Astrocyte of the hippocampus (primary cell): Measurements from ENCODE around the gene KRT80.

Experiments used
- DNase-seq: peaks from one replicate; pipeline ENCODE4 v3.0.0; 2011; ENCODE audit warnings: low read depth, low spot score

Gene KRT80

GRCh38 chr12:52211716-52212585 is 20.1 kb upstream of the KRT80 start:
- no peak for DNase-seq

GRCh38 chr12:52210925-52211650 is 19.3 kb upstream of the KRT80 start:
- no peak for DNase-seq

GRCh38 chr12:52210186-52210924 is 18.5 kb upstream of the KRT80 start:
- no peak for DNase-seq

- no peak for DNase-seq
Measured at GRCh38 chr12:52209321-52209720, 17.5 kb upstream of the KRT80 start.

GRCh38 chr12:52208424-52209165 is 16.8 kb upstream of the KRT80 start:
- no peak for DNase-seq

- DNase-seq: peak; percentile 58
Measured at GRCh38 chr12:52207895-52208294, 16.1 kb upstream of the KRT80 start.

GRCh38 chr12:52207106-52207505 is 15.3 kb upstream of the KRT80 start:
- no peak for DNase-seq

- no peak for DNase-seq
Measured at GRCh38 chr12:52206304-52207040, 14.7 kb upstream of the KRT80 start.

- DNase-seq: no peak
Measured at GRCh38 chr12:52205612-52206303, 13.9 kb upstream of the KRT80 start.

GRCh38 chr12:52204931-52205505 is 13.2 kb upstream of the KRT80 start:
- no peak for DNase-seq

GRCh38 chr12:52204095-52204930 is 12.5 kb upstream of the KRT80 start:
- DNase-seq: no peak

GRCh38 chr12:52203079-52203921 is 11.5 kb upstream of the KRT80 start:
- peak; percentile 74 for DNase-seq

GRCh38 chr12:52202361-52203078 is 10.7 kb upstream of the KRT80 start:
- DNase-seq: no peak

- no peak for DNase-seq
Measured at GRCh38 chr12:52201451-52201839, 9.6 kb upstream of the KRT80 start.

GRCh38 chr12:52200781-52201450 is 9.1 kb upstream of the KRT80 start:
- DNase-seq: no peak

GRCh38 chr12:52200086-52200780 is 8.4 kb upstream of the KRT80 start:
- no peak for DNase-seq
